GM18498 (cell line): ENCODE data around the gene UBTFL1.
"Not testable (repeated sequence)": the region's sequence is repeated elsewhere in the genome, so short reads cannot be mapped to it uniquely, and the experiment has no call there.

Experiments used
- ATAC-seq: cut with Tn5 transposase; IDR thresholded peaks from one replicate; pipeline ENCODE4 v1.9.1; 2021; ENCODE audit warnings: mild to moderate bottlenecking, moderate library complexity; ENCODE audit not compliant: unreplicated experiment

UBTFL1 gene

DNA sequence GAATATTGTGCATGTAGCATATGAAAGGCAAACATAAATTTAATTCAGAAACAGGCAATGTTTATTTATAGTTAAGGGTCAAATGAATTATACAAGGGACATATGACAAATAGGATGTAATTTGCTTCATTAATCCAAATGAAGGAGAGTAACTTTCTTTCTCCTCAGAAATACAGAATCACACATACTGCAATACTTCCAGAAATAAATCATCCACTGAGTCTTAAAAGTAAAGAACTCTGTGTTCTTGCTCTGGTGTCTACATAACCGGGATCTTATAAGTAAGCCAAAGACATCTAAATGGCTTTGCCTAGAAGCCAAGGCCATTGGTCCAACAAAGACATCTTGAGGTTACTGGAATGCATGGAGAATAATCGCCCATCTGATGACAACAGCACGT, at the start of gene UBTFL1:
Gene UBTFL1, plus strand, starts transcription at position 301 of the 400 bp plus-strand sequence. Its CDS starts 0 bp downstream, at position 301.
- ATAC-seq: not testable (repeated sequence)

DNA sequence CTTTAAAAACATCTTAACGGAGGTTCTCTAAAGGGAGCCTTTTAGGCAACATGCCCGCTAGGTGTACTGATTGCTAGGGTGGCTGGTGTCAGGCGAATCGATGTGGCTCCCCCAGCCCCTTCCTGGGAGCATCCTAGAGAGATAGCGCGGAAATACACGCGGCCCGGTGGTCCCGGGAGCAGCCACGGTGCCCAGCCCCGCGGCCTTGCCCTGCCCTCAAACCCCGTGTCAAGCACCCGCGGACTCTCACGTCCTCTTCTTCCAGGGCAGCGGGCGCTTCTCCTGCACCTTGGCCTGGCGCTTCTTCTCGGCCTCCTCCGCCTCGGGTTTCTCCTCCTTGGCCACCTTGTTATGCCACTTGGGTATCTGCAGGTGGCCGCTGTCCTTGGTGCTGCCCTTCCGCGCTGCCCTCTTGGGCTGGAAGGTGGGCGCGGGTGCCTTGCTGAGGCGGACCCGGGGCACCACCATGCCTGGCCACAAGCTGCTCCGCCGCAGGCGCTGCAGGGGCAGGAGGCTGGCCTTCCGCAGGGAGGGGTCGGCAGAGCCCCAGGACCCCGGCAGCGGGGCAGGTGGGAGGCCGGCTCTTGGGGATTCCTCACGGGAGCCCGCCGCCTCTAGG, 34.0 kb upstream of the UBTFL1 start:
- not testable (repeated sequence) for ATAC-seq

GRCh38 chr11:90052311-90052710, 33.4 kb upstream of the UBTFL1 start:
- not testable (repeated sequence) for ATAC-seq

DNA sequence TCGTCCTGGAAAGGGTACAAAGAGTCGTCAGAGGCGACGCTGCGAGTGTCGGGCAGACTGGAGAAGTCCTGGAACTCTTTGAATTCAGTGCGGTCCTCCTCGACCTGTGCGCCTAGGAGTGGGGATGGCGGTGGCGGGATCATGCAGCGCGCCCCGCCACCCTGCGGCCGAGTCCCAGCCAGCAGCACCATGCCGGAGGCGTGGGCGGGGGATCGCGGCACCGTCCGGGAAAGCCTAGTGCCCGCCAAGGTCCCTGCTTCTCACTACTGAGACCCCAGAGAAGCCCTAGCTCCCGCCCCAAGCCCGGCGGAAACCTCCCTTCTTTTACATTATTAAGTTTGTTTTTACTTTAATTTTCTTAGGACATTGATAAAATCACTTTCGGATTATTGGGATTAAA, 32.2 kb upstream of the UBTFL1 start:
- ATAC-seq: not testable (repeated sequence)

DNA sequence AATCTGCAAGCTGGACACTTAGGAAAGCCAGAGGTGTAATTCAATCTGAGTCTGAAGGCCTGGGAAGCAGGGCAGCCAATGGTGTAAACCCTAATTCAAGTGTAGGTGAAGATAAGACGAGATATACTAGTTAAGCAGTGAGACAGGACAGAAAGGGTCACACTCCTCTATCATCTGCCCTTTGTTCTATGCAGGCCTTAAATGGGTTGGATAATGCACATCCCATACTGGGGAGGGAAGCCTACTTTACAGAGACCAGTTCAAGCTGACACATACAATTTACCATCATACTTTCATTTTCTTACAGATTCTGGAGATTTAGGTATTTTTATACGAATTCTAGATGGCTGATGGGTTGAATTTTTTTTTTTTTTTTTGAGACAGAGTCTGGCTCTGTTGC, 3.0 kb downstream of the UBTFL1 start:
- not testable (repeated sequence) for ATAC-seq

- ATAC-seq: not testable (repeated sequence)
These were observed 9.6 kb downstream of the UBTFL1 start for GRCh38 chr11:90095230-90095924.

- ATAC-seq: not testable (repeated sequence)
These were observed 12.5 kb downstream of the UBTFL1 start for GRCh38 chr11:90098261-90098660.

GRCh38 chr11:90100431-90100830, 14.7 kb downstream of the UBTFL1 start:
- no peak for ATAC-seq

- ATAC-seq: no peak
These were observed 27.8 kb downstream of the UBTFL1 start for GRCh38 chr11:90113541-90113940.

GRCh38 chr11:90120191-90120590, 34.4 kb downstream of the UBTFL1 start:
- no peak for ATAC-seq

DNA sequence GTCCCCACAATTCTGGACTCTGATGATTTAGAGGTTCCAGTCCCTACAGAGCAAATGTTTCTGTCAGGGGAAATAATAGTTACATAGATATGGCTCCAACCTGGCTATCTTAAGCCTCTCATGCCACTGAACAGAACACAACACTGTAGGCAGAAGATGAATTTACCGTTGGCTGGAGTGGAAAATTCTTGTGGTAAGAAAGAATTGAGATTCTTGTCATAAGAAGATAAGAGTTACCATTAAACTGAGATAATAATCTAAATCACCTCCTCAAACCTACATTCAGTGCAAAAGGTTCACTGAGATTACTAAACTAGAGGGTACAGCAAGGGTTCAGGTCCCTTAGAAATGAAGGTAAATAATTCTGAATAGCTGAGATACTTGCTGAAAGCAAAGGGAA, 38.6 kb downstream of the UBTFL1 start:
- ATAC-seq: no peak

- ATAC-seq: no peak
These were observed 39.2 kb downstream of the UBTFL1 start for GRCh38 chr11:90124946-90125345.

GRCh38 chr11:90133560-90134477, 48.1 kb downstream of the UBTFL1 start:
- ATAC-seq: no peak

- peak; percentile 71 for ATAC-seq
These were observed 48.8 kb downstream of the UBTFL1 start, which contains the start of gene NAALAD2 for GRCh38 chr11:90134478-90135003. Gene NAALAD2 (plus strand): TSS chr11:90134663. CDS start chr11:90134759, 96 bp downstream.

GRCh38 chr11:90135016-90135415, 49.3 kb downstream of the UBTFL1 start:
- no peak for ATAC-seq
